GM10248 (cell line): Measurements from ENCODE around the gene CEP112.
"Not testable (repeated sequence)": the region's sequence is repeated elsewhere in the genome, so short reads cannot be mapped to it uniquely, and the experiment has no call there.

Experiments used
- CTCF ChIA-PET: fragments of 300-600 bp; sonication (Branson Sonifier 250); formaldehyde crosslinking; extraction: SDS; loops from one replicate; lab custom pipeline; 2021; ENCODE audit warnings: antibody characterized with exemption; lab: Yijun Ruan, JAX
- POLR2A ChIA-PET: fragments of 350-650 bp; sonication (Branson Sonifier 250); formaldehyde crosslinking; extraction: SDS; loops from one replicate; lab custom pipeline; 2020; ENCODE audit warnings: antibody characterized with exemption; lab: Yijun Ruan, JAX
- DNase-seq: peaks from one replicate; pipeline ENCODE4 v3.0.0; 2012; ENCODE audit errors: extremely low spot score
- TF ChIP-seq, protein P1 (sequence below): IDR thresholded peaks from 2 replicates; pipeline ENCODE4 v1.5.1; 2012; ENCODE audit warnings: mild to moderate bottlenecking, low read depth; ENCODE audit errors: extremely low read depth, missing control alignments, control extremely low read depth

Gene CEP112

DNA sequence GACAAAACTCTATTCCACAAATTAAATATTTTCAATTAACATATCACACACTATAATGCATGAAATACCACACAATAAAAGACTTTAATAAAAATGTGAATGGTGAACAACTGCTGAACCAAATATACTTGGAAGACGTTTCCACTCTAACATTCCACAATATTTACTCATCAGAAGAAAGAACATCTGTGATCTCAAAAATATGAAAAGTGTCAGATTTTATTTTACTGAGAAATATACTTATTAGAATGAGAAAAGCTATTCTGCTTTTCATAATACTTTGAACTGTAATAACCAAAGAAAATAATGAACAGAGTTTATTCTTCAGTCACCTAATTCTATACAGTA, 448.7 kb downstream of the CEP112 start:
- ChIA-PET POLR2A (no interaction called here), CTCF (no interaction called here)
- TF ChIP-seq, protein P1, sequence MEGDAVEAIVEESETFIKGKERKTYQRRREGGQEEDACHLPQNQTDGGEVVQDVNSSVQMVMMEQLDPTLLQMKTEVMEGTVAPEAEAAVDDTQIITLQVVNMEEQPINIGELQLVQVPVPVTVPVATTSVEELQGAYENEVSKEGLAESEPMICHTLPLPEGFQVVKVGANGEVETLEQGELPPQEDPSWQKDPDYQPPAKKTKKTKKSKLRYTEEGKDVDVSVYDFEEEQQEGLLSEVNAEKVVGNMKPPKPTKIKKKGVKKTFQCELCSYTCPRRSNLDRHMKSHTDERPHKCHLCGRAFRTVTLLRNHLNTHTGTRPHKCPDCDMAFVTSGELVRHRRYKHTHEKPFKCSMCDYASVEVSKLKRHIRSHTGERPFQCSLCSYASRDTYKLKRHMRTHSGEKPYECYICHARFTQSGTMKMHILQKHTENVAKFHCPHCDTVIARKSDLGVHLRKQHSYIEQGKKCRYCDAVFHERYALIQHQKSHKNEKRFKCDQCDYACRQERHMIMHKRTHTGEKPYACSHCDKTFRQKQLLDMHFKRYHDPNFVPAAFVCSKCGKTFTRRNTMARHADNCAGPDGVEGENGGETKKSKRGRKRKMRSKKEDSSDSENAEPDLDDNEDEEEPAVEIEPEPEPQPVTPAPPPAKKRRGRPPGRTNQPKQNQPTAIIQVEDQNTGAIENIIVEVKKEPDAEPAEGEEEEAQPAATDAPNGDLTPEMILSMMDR: no peak
- no peak for DNase-seq

DNA sequence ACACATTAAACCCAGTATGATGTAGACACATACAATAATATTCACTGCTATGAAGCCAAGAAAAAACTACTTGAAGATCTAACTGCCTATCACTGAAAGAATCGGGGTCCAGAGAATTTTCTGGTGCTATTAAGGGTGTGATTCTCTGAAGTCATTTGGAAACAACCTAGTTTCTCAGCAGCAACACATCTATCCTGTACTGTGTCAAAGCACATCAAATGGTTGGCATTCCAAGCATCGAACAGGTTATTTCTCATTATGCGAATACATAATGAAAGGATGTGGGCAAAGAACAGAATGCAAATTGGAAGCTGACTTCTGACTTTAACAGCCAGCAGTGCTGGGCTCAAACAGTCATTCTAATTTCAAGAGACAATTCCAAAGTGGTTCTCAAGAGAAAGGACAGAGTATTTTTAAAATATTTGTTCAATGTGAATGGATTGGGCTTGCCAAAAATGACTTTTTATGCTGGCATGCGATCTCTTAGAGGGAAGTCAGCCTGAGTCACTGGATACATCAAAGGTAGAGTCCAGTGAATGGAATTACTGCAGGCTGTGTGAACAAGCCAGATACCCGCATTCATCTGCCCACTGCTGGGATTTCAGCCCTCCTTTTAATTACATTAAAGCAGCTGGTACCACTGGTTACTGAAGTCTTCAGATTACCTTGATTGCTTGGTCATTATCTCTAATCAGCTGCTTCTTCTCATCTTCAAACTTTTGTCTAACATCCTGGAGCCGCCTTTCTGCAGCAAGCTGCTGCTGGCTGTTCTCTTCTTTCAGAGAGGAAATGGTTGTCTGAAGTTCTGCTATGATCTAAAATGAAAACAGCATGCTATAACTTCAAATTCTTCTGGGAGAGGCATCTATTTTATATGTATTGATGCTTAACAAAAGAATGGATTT, 449.3 kb downstream of the CEP112 start:
- no peak for DNase-seq
- TF ChIP-seq, protein P1: no peak
- CTCF ChIA-PET: no interaction called here
- POLR2A ChIA-PET: no interaction called here

DNA sequence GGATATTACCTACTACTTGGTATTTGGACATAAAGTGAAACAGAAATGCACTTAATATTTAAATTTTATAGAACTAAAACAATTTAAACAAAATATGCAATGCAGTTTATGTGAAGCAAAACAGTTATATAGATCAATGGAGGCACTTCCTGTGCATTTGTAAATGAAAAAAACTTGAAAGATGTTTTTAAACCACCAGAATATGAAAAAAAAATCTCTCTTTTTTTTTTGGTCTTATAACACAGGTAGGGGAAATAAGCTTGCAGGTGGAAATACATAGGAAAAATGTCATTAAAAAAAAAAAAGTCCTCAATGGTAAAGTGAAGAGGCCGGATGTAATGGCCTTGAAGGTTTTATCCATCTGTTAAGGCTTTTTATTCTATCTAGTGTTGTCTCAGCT, 450.2 kb downstream of the CEP112 start:
- TF ChIP-seq, protein P1: no peak
- no peak for DNase-seq
- ChIA-PET CTCF (no interaction called here), POLR2A (no interaction called here)

DNA sequence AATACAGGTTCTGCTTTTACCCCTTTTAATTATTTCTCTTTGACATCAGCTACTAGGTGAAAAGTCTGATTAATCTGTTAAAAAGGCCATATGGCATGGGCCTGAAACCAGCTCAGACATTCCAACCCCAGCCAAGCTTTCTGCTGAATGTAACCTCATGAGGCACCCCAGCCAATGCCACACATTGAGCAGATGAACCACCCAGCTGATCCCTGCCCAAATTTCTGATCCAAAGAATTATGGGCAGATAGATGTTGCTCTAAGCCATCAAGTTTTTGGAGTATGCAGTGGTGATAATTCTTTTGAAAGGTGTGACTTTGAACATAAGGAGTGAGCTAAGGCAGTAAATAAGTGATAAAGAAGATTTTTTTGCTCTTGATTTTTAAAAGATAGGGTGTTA, 452.9 kb downstream of the CEP112 start:
- CTCF ChIA-PET: no interaction called here
- TF ChIP-seq, protein P1: no peak
- POLR2A ChIA-PET: interaction anchor here (0.7 kb wide), 1 partner anchor 137 kb away, joined by 3 read pairs; no protein-coding TSS in a partner anchor
- DNase-seq: no peak

DNA sequence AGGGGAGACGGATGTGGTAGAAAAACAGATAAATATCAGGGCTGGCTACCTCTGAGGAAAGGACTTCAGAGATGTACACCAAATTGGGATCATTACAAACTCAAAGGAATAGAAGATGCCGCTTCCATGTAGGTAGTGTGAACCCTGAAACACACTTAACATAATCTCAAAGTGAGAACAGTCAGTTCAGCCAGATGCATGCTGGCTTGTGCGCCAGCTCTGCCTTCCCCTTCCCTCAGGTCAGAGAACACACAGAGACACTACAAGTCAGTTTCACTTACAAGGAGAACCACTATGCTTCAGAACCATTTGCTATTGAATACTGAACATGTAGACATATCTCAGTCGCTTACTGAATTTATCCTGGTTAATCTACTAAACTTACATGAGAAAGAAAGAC, 454.5 kb downstream of the CEP112 start:
- TF ChIP-seq, protein P1: no peak
- ChIA-PET CTCF (no interaction called here), POLR2A (no interaction called here)

DNA sequence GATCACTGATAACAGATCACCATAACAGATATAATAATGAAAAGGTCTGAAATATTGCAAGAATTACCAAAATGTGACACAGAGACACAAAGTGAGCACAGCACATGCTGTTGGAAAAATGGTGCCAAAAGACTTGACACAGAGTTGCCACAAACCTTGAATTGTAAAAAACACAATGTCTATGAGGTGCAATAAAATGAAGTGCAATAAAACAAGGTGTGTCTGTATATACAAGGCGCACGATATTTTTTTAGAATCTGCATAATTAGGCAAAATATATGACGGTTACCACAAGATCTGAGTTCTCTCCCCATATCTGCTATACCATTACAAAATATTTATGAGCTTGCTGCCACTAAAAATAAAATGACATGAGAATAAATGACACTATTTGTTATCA, 458.6 kb downstream of the CEP112 start:
- POLR2A ChIA-PET: no interaction called here
- CTCF ChIA-PET: no interaction called here
- DNase-seq: no peak
- TF ChIP-seq, protein P1: no peak

More for the DNA sequence above, 454.5 kb downstream of the CEP112 start:
- DNase-seq: no peak

DNA sequence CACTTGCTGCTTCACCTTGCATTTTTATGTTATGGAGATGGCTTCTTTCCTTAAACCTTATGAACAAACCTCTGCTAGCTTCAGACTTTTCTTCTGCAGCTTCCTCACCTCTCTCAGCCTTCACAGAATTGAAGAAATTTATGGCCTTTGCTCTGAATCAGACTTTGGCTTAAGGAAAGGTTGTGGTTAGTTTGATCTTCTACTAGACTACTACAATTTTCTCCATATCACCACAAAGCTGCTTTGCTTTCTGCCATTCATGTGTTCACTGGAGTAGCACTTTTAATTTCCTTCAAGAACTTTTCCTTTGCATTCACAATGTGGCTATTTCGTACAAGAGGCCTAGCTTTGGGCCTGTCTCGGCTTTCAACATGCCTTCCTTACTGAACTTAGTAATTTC, 459.3 kb downstream of the CEP112 start:
- CTCF ChIA-PET: interaction anchor here (1.0 kb wide), 1 partner anchor 42 kb away, joined by 3 read pairs; no protein-coding TSS in a partner anchor

More for the DNA sequence above, 459.3 kb downstream of the CEP112 start:
- POLR2A ChIA-PET, DNase-seq: not testable (repeated sequence)
